Measurements from ENCODE around the gene FUT2.
A peak's percentile ranks its signal among the peaks of the same experiment; 100 is the strongest.
"Not testable (repeated sequence)": the region's sequence is repeated elsewhere in the genome, so short reads cannot be mapped to it uniquely, and the experiment has no call there.

The FUT2 gene

GRCh38 chr19:48698046-48698445, 2.3 kb downstream of the FUT2 start:
- DNase-seq (ENCODE audit: low read depth in 2 of 2, low spot score in 1 of 2) = no peak

- no peak for DNase-seq (ENCODE audit: low read depth in 2 of 2, low spot score in 1 of 2)
Observed at GRCh38 chr19:48702701-48703100, 6.9 kb downstream of the FUT2 start.

- no peak for DNase-seq (ENCODE audit: low read depth in 2 of 2, low spot score in 1 of 2)
Observed at GRCh38 chr19:48703316-48703715, 7.5 kb downstream of the FUT2 start.

GRCh38 chr19:48705431-48705830, 9.7 kb downstream of the FUT2 start:
- no peak for DNase-seq (ENCODE audit: low read depth in 2 of 2, low spot score in 1 of 2)

GRCh38 chr19:48708471-48708870, 12.7 kb downstream of the FUT2 start:
- no peak for DNase-seq (ENCODE audit: low read depth in 2 of 2, low spot score in 1 of 2)

GRCh38 chr19:48711106-48711662, 15.4 kb downstream of the FUT2 start:
- no peak for DNase-seq (ENCODE audit: low read depth in 2 of 2, low spot score in 1 of 2)

- DNase-seq (ENCODE audit: low read depth in 2 of 2, low spot score in 1 of 2) = no peak
Observed at GRCh38 chr19:48713041-48713863, 17.5 kb downstream of the FUT2 start.

- peak; percentile 87 to 96 for DNase-seq (ENCODE audit: low read depth in 2 of 2, low spot score in 1 of 2)
Observed at GRCh38 chr19:48713864-48714755, 18.3 kb downstream of the FUT2 start.

- DNase-seq (ENCODE audit: low read depth in 2 of 2, low spot score in 1 of 2) = no peak
Observed at GRCh38 chr19:48714759-48715675, 19.2 kb downstream of the FUT2 start.

- DNase-seq (ENCODE audit: low read depth in 2 of 2, low spot score in 1 of 2) = no peak
Observed at GRCh38 chr19:48715681-48716171, 20.0 kb downstream of the FUT2 start.

GRCh38 chr19:48716562-48717291, 21.0 kb downstream of the FUT2 start:
- DNase-seq (ENCODE audit: low read depth in 2 of 2, low spot score in 1 of 2) = no peak

- not testable (repeated sequence) for DNase-seq (ENCODE audit: low read depth in 2 of 2, low spot score in 1 of 2)
Observed at GRCh38 chr19:48718106-48718505, 22.3 kb downstream of the FUT2 start.

- no peak for DNase-seq (ENCODE audit: low read depth in 2 of 2, low spot score in 1 of 2)
Observed at GRCh38 chr19:48718711-48719231, 23.0 kb downstream of the FUT2 start.

- no peak for DNase-seq (ENCODE audit: low read depth in 2 of 2, low spot score in 1 of 2)
Observed at GRCh38 chr19:48719263-48720171, 23.7 kb downstream of the FUT2 start, which contains the start of gene MAMSTR. MAMSTR (minus strand) TSS chr19:48719725; CDS start chr19:48719031, 694 bp downstream.

GRCh38 chr19:48720251-48720612, 24.5 kb downstream of the FUT2 start:
- no peak for DNase-seq (ENCODE audit: low read depth in 2 of 2, low spot score in 1 of 2)

- peak; percentile 76 to 79 for DNase-seq (ENCODE audit: low read depth in 2 of 2, low spot score in 1 of 2)
Observed at GRCh38 chr19:48720613-48721296, 25.0 kb downstream of the FUT2 start.

- DNase-seq (ENCODE audit: low read depth in 2 of 2, low spot score in 1 of 2) = no peak
Observed at GRCh38 chr19:48722196-48722708, 26.5 kb downstream of the FUT2 start.
